ENCODE measurements around the gene YIF1B.

The YIF1B gene

DNA sequence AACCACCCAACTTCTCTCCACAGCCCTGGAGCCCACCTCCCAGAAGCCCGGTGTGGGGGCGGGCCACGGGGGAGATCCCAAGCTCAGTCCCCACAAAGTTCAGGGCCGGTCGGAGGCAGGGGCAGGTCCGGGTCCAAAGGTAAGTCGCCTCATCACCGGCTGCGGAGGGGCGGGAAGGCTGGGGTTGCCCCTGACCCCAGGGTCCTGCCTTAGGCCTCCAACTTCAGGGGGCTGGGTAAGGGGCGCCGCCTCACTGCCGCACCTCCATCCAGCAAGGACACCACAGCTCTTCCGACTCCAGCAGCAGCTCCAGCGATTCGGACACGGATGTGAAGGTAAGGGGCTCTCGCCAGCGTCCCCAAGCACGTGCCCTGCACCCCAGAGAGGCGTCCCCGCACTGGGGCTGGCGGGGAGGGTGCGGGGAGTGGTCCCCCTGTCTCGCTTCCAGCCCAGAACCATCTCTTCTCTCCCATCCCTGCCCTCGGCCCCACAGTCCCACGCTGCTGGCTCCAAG lies 11.3 kb downstream of the YIF1B start:
- DNase-seq (ENCODE audit: low spot score): no peak

DNA sequence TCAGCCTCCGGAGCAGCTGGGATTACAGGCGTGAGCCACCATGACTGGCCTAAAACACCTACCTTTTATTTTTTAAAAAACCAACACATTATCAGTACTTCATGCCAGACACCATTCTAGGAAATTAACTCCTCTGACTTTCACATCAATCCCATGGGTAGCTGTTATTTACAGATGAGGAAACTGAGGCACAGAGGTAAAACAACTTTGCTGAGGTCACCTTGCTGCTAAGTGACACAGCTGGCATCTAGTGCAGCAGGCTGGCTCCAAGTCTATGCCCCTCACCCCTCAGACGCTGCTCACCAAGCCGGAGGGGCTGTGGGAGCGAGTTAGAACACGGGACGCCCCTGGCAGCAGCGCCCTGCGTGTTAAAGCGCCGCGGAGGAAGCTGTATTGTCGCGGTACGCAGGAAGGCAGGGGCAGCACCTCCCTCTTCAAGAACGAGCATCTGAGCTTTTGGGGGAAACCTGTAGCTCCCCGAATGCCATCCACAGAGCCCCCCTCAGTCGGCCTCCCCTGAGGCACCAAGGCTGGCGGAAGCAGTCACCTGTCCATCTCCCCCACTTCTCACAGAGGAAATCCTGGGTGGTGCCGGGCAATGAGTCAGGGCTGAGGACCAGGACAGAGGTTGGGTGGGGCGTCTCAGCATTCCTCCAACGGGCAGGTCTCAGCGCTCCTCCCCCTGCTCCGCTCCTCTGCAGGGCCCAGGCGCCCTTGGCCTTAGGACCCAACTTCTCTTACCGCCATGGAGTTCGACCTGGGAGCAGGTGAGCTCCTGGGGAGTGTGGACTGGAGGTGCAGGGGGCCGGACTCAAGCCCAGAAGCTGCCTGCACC lies 12.0 kb downstream of the YIF1B start, which contains the start of gene C19orf33:
C19orf33 (plus strand) TSS at position 735 of the 835 bp plus-strand sequence; CDS start at position 746, 11 bp downstream.
- DNase-seq (ENCODE audit: low spot score): no peak

DNA sequence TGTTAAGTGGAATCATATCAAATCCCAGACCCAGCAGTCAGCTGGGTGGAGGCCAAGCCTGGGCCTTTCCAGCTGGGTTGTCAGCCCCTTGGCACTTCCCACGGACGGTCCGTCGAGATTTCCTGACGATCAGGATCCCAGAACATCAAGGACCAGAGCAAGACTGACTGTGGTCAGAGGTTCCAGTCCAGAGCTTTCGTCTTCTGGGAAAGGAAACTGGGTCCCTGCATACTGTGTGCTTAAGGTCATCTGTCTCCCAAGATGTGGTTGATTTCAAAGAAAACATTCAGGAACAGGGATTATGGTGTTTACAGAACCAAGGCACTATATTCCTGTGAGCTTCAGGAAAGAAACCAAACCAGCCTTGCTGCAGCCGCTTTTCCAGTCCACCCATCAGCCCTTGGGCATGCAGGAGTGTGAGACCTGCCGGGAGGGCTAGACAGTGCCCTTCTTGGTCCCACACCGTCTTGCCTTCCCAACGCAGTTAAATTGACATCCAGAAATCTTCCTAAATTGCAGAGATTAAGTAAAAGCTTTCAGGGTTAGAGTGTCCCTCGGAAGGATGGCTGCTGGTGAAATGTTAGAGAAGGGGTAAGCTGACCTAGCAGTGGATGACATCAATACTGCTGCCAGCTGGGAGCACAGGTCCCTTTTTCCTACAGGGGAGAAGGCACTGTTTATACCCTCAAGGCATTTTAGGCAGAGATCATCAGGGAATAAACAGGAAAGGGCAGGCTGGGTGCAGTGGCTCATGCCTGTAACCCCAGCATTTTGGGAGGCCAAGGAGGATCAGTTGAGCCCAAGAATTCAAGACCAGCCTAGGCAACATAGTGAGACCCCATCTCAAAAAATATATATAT lies 16.7 kb downstream of the YIF1B start:
- no peak for DNase-seq (ENCODE audit: low spot score)

DNA sequence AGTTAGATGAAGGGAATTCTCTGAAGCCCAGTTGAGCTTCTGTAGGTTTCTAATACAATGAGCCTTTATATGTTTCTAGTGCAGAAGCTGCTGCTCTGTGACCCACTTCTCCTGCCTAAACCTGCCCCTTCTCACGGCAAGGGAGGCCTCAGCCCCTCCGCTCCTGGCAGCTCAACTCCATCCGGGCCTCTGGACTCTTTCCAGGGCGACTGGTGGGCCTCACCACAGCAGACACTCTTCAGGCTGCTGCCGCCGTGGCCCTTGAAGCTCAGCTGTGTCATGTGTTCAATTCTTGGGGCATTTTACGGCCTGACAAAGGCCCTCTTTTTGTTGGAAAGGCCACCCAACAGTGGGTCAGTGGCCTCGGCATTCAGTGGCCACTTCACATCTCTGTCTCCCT lies 21.7 kb downstream of the YIF1B start:
- peak; percentile 78 for DNase-seq (ENCODE audit: low spot score)

DNA sequence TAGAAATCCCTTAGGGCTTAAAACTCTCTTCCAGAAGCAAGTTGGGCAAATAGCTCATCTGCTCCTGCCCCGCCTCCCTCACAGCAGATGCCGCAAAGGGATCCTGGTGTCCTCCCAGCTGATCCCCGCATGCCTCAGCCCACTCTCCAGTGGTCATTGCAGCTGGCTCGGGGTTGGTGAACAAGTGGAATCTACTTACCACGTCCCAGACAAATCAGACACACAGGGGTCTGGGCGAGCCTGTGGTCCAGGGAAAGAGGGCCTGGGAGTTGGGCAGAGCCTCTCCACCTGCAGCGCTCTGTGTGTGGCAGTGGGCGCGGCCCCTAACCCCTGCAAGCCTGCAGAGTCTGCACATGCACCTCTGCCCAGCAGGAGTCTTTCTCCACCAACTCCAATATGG lies 22.5 kb downstream of the YIF1B start:
- DNase-seq (ENCODE audit: low spot score): no peak

DNA sequence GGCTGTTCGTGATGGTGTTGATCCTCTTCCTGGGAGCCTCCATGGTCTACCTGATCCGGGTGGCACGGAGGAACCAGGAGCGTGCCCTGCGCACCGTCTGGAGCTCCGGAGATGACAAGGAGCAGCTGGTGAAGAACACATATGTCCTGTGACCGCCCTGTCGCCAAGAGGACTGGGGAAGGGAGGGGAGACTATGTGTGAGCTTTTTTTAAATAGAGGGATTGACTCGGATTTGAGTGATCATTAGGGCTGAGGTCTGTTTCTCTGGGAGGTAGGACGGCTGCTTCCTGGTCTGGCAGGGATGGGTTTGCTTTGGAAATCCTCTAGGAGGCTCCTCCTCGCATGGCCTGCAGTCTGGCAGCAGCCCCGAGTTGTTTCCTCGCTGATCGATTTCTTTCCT lies 23.9 kb downstream of the YIF1B start:
- no peak for DNase-seq (ENCODE audit: low spot score)

DNA sequence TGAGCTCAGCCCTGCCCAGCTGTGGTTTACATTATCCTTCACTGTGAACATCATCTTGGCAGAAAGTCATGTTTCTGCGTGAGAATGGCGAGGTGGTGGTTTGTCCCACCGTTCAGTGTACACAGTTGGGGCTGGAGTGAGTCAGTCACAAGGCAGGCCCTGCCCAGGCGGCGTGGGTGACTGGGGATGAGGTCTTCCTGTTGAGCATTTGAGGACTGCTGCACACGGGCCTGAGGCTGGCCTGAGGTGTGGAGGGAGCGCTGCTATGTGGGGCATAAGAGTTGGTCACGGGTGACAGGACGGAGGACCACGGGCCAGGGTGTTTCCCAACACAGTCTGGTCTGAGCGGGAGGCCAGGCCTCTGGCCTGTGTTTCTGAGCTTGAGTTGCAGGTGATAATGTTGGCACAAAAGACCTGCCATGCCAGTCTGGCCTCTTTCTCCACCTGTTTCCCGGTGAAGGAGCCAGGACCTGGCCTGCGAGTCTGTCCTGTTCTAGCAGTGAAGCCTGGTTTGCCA lies 25.1 kb downstream of the YIF1B start:
- no peak for DNase-seq (ENCODE audit: low spot score)

DNA sequence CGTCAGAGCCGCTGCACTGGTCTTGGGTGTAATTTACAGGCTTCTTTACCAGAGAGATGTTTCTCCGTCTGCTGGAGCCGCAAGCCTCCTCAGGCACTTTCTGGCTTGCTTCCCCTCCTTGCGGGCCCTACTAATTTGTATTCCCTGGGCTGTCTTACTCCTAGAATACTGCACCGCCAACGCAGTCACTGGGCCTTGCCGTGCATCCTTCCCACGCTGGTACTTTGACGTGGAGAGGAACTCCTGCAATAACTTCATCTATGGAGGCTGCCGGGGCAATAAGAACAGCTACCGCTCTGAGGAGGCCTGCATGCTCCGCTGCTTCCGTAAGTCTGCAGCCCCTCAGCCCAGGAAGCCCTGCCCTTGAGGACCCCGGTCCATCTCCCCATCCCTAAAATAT lies 25.8 kb downstream of the YIF1B start:
- DNase-seq (ENCODE audit: low spot score): no peak

DNA sequence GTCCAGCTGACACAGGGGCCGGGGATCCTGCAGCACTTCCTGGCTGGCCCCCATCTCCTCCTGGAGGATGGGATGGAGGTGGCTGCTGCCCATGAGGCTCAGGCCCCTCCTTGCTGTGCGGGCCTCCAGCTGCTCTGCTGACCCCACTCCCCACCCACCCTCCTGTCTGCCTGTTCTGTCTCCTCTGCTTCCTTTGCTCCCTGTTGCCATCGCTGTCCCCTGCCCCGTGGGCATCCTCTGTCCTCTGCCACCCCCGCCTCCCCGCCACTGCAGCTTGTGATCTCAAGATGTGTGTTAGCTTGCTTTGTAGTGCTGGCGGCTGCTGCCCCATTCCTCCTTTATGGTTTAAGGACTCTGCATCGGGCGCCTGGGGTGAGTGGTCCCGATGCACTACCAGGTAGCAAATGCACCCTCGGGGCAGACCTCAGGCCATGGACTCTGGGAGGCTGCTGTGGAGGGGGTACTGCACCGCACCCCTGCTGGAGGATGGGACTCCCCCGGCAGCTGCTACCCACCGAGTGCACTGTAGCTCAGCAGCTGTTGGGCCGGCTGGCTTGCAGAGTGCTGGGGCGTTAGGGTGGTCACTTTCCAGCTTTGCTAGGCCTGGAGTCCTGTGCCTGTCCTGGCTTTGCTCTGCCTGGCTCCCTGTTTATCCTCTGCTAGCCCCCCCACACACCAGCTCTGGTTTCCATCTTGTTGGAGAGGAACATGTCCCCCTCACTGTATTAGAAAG lies 27.5 kb downstream of the YIF1B start:
- no peak for DNase-seq (ENCODE audit: low spot score)

DNA sequence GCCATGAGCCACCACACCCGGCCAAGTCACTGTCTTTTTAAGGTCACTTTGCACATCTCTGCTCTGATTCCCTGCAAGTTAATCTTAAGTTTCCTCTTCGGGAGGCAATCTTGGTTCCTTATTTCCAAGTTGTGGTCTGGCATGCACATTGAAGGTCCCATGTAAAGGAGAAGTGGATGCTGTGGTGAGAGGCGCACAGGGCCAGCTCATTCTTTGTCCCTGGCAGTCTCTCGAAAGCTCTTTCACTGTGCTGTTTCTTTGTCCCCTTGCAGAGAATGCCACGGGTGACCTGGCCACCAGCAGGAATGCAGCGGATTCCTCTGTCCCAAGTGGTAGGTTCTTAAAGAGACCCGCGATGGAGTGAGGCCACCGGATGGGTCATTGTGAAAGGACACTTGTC lies 28.1 kb downstream of the YIF1B start:
- DNase-seq (ENCODE audit: low spot score): peak; percentile 74

DNA sequence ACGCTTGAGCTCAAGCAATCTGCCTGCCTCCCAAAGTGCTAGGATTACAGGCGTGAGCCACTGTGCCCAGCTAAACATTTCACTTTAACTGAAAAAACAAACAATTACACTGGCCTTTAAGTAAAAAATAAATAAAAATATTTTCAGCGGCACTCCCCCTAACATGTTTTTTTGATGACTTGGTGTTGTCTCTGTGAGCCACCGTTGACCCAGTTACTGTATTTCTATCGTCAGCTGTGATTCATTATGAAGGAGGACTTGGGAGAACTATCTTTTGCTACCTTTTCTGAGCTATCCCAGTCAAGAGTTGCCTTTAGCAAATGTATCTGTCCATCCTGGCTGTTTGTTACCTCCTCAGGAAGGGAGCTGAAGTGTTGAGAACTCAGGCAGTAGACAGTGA lies 30.2 kb downstream of the YIF1B start:
- no peak for DNase-seq (ENCODE audit: low spot score)

DNA sequence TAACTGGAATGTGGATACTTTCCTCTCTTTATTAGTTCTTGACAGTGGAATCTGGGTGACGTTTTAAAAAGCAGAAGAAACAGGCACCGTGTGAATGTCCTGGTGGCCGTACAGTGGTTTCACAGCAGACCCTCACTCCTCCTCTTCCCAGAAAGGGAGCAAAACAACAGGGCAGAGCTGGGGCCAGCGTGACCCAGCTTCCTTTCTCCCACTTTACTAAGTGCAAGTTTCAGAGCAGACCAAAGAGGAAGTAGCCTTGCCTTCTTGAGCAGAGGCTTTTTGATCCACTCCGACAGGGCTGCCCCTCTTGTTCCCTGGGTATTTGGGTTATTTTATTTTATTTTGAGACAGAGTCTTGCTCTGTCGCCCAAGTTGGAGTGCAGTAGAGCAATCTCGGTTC lies 31.3 kb downstream of the YIF1B start:
- DNase-seq (ENCODE audit: low spot score): peak; percentile 58

DNA sequence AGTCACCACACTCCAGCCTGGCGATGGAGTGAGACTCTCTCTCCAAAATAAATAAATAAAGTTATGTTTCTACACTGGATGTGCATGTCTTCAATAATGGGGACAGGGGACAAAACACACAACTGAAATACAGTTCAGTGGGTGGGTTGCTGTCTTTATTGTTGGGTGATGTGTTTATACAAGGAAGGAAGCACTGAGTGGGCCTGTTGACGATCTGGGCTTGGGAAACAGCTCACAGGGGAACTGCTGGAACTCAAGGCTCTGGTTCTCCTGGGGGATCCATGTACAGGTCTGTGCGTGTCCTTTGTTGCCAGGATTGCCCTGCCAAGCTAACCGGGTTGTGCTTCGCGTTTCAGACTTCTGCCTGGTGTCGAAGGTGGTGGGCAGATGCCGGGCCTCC lies 32.5 kb downstream of the YIF1B start:
- DNase-seq (ENCODE audit: low spot score): no peak

DNA sequence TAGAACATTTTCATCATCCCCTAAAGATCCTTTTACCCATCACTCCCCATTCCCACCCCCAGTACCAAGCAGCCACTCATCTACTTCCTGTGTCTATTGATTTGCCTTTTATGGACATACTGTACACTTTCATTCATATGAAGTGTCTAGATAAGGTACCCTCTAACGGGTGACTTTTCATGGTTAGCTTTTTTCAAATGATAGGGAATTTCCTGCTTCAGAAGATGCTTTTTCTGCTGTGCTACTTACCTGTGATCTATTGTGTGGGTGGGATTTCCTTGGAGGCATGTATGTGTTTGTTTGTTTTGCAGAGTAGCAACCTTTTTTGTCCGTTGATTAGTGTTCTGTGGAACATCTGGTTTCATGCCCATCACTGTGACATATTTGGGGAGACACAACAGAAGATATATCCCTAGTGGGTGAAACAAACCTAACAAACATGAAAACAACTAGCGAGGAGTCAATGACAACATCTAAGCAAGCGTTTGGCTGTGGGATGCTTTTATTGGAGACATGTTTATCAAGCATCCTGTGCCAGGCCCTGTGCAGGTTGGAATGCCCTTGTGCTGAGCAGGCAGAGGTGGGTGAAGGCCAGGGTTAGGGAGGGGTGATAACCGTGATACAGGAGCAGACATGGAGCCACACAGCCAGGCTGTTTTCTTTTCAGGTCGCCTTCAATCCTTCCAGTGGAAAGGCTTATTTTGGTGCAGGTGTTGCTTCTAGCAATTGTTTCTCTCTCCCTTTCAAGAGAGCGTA lies 33.8 kb downstream of the YIF1B start:
- DNase-seq (ENCODE audit: low spot score): no peak

DNA sequence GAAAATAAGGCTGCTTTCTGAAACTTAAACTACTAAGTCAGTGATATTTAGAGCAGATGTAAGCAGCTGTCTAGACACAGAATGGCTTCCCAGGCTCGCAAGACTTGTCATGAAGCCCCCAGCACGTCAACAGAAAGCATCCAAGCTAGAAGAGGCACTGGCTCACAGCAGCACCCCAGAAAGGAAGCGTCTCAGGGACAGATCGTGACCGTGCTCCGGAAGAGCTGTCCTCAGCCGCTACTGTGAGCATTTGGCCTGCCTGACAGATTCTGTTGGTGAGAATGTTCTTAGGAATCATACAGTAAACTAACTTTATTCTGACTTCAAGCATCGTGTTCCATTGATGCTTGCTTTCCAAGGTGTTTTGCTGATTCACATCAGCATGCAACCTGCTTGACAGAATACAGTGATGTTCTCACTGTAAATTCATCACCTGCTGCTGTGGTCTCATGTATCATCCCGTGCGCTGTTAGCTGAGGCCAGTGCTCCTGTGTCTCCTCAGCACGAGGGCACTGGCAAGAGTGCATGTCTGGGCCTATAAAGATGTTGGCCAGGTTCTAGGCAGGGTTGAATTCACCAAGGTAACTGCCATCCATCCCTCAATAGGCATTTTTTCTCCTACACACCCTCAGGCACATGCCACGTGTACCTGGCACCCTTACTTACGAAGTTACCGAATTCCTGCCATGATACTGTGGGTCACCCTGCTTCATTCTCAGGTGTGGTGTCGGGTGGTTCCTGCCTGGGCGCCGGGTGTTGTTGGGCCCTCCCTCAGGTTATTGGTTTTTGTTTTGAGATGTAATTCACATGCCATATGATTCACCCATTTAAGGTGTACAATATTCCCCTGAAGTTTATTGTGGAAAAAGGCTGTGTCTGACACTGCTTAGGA lies 35.5 kb downstream of the YIF1B start:
- no peak for DNase-seq (ENCODE audit: low spot score)

DNA sequence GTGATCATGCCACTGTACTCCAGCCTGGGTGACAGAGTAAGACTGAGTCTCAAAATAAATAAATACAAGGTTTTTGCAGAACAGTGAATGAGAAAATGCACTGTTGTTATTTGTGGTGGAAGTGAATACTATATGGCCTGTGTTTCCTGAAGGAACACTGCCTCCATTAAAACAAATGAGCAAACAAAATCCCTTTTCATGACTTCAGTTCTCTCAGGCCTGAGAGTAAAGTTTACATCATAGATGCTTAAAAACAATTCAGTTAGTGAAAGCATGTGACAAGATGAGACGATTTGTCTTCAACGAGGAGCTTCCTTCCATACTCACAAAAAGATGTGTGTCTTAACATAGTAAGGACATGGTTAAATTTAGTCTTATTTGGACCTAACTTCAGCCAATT lies 37.0 kb downstream of the YIF1B start:
- DNase-seq (ENCODE audit: low spot score): peak; percentile 79

DNA sequence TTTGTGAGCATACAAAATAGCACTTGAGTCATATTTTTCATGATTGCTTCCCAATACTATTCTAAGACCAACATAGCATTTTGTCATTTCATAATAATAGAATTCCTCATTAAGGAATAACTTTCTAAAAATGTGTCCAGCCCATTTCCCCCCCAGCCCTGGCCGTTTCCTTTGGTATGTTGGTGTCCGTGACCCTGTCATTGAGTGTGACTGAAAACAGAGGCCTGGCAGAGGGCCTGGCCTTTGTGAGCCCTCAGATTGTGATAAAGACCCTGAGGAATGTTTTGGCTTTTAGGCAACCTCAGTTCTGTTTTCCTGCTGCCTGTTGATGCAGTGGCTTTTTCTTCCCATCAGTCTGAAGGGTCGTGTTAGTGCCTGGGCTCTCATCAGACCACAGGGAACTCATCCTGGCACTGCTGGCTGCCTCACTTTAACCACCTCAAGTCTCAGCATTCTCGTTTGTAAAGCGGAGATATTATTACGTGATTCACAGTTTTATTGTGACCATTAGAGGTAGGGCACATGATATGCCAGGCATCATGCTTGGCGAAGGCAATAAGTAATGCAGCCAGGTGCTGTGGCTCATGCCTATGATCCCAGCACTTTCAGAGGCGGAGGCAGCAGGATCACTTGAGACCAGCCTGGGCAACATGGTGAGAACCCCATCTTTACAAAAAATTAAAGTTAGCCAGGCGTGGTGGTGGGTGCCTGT lies 37.6 kb downstream of the YIF1B start:
- DNase-seq (ENCODE audit: low spot score): no peak

DNA sequence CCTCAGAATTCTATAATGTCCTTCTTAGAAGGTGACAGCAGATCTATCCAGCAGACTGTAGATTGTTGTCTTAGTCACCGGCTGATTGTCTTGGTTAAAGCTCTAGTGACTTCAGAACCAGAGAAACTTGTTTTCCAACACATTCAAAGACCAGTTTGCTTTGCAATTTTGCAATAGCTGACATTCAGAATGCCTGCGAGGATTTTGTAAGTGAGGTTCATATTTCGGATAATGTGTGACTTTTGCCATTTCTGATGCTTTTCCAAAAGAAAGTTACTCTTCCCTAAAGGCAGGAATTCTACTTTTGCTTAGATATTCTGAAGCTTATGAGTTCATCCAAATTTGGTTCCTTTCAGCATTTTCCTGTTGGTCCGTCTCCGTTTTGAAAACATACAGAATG lies 38.2 kb downstream of the YIF1B start:
- DNase-seq (ENCODE audit: low spot score): no peak

DNA sequence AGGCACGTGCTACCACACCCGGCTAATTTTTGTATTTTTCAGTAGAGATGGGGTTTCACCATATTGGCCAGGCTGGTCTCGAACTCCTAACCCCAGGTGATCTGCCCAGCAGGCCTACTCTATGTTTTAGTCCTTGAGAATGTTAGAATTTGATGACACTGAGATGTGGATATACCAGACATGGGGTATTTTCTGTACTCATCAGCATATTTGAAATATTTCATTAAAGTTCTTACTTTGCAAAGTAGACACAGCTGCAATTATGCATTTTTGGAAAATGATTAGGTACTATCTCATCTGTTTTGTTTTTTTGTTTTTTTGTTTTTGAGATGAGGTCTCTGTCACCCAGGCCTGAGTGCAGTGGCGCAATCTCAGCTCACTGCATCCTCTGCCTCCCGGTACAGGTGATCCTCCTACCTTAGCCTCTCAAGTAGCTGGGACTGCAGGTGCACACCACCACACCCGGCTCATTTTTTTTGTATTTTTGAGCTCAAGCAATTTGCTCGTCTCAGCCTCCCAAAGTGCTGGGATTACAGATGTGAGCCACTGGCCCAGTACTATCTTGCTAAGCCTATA lies 38.7 kb downstream of the YIF1B start:
- no peak for DNase-seq (ENCODE audit: low spot score)

All from pons (tissue), 1 donor.